Measurements from ENCODE around the gene STN1. TPM values are rescaled to one million over a fixed set of nuclear protein-coding genes. Genes with fewer than 3 reads are reported as not detected.
"Not testable (repeated sequence)": the region's sequence is repeated elsewhere in the genome, so short reads cannot be mapped to it uniquely, and the experiment has no call there.

STN1 gene
- polyA plus RNA-seq, 2 donors = 41.1 to 70.8 TPM

- H3K27me3 ChIP-seq (ENCODE audit: control insufficient read depth in 1 of 2, insufficient read depth in 2 of 2, low read length in 2 of 2); H3K4me3 ChIP-seq (ENCODE audit: low read depth in 1 of 2, low read length in 2 of 2); H3K27ac ChIP-seq (ENCODE audit: low read depth in 2 of 2, low read length in 1 of 2); H3K9me3 ChIP-seq (ENCODE audit: control insufficient read depth in 2 of 2, insufficient read depth in 1 of 2, low read depth in 1 of 2, low read length in 1 of 2); H3K36me3 ChIP-seq (ENCODE audit: control insufficient read depth in 2 of 2, insufficient read depth in 2 of 2, low read length in 1 of 2): not testable (repeated sequence)
- H3K4me1 ChIP-seq (ENCODE audit: control insufficient read depth in 2 of 2, insufficient read depth in 2 of 2, low read length in 1 of 2) = peaks cover 8 to 27% of the 10 kb centered on the region in 2 donors
- WGBS, 2 donors = 83 to 89% methylated on average over 3 of the region's 3 CpGs
Measured at GRCh38 chr10:103845346-103845745, 72.6 kb downstream of the STN1 start.

- Histone ChIP-seq H3K4me3 (ENCODE audit: low read depth in 1 of 2, low read length in 2 of 2) (no peak overlapping the region), H3K27me3 (ENCODE audit: control insufficient read depth in 1 of 2, insufficient read depth in 2 of 2, low read length in 2 of 2) (no peaks in the 10 kb centered on the region), H3K9me3 (ENCODE audit: control insufficient read depth in 2 of 2, insufficient read depth in 1 of 2, low read depth in 1 of 2, low read length in 1 of 2) (no peaks in the 10 kb centered on the region), H3K4me1 (ENCODE audit: control insufficient read depth in 2 of 2, insufficient read depth in 2 of 2, low read length in 1 of 2) (peaks cover 8 to 29% of the 10 kb centered on the region in 2 donors), H3K36me3 (ENCODE audit: control insufficient read depth in 2 of 2, insufficient read depth in 2 of 2, low read length in 1 of 2) (no peaks in the 10 kb centered on the region), H3K27ac (ENCODE audit: low read depth in 2 of 2, low read length in 1 of 2) (peak overlapping the region; percentile 16 to 67)
- WGBS, 2 donors = 27 to 29% methylated on average over 6 of the region's 6 CpGs
Measured at GRCh38 chr10:103843854-103844570, 74.0 kb downstream of the STN1 start.

- Histone ChIP-seq H3K27ac (ENCODE audit: low read depth in 2 of 2, low read length in 1 of 2) (no peak overlapping the region), H3K4me1 (ENCODE audit: control insufficient read depth in 2 of 2, insufficient read depth in 2 of 2, low read length in 1 of 2) (peaks cover 8 to 30% of the 10 kb centered on the region in 2 donors), H3K4me3 (ENCODE audit: low read depth in 1 of 2, low read length in 2 of 2) (no peak overlapping the region), H3K27me3 (ENCODE audit: control insufficient read depth in 1 of 2, insufficient read depth in 2 of 2, low read length in 2 of 2) (no peaks in the 10 kb centered on the region), H3K36me3 (ENCODE audit: control insufficient read depth in 2 of 2, insufficient read depth in 2 of 2, low read length in 1 of 2) (no peaks in the 10 kb centered on the region), H3K9me3 (ENCODE audit: control insufficient read depth in 2 of 2, insufficient read depth in 1 of 2, low read depth in 1 of 2, low read length in 1 of 2) (no peaks in the 10 kb centered on the region)
- WGBS, 2 donors = 59 to 67% methylated on average over 3 of the region's 3 CpGs
Measured at GRCh38 chr10:103843045-103843444, 74.9 kb downstream of the STN1 start.

- Histone ChIP-seq H3K9me3 (ENCODE audit: control insufficient read depth in 2 of 2, insufficient read depth in 1 of 2, low read depth in 1 of 2, low read length in 1 of 2) (no peaks in the 10 kb centered on the region), H3K27ac (ENCODE audit: low read depth in 2 of 2, low read length in 1 of 2) (no peak overlapping the region), H3K4me1 (ENCODE audit: control insufficient read depth in 2 of 2, insufficient read depth in 2 of 2, low read length in 1 of 2) (peaks cover 9 to 30% of the 10 kb centered on the region in 2 donors), H3K4me3 (ENCODE audit: low read depth in 1 of 2, low read length in 2 of 2) (no peak overlapping the region), H3K27me3 (ENCODE audit: control insufficient read depth in 1 of 2, insufficient read depth in 2 of 2, low read length in 2 of 2) (no peaks in the 10 kb centered on the region), H3K36me3 (ENCODE audit: control insufficient read depth in 2 of 2, insufficient read depth in 2 of 2, low read length in 1 of 2) (no peaks in the 10 kb centered on the region)
- 50 to 66% methylated on average over 7 of the region's 7 CpGs for WGBS, 2 donors
Measured at GRCh38 chr10:103842605-103843004, 75.4 kb downstream of the STN1 start.

GRCh38 chr10:103841519-103841918, 76.5 kb downstream of the STN1 start:
- peaks cover 11 to 35% of the 10 kb centered on the region in 2 donors for H3K4me1 ChIP-seq (ENCODE audit: control insufficient read depth in 2 of 2, insufficient read depth in 2 of 2, low read length in 1 of 2)
- WGBS, 2 donors = 86 to 88% methylated on average over 7 of the region's 7 CpGs

GRCh38 chr10:103840740-103841070, 77.3 kb downstream of the STN1 start:
- Histone ChIP-seq H3K9me3 (ENCODE audit: control insufficient read depth in 2 of 2, insufficient read depth in 1 of 2, low read depth in 1 of 2, low read length in 1 of 2) (no peaks in the 10 kb centered on the region), H3K4me3 (ENCODE audit: low read depth in 1 of 2, low read length in 2 of 2) (no peak overlapping the region), H3K27ac (ENCODE audit: low read depth in 2 of 2, low read length in 1 of 2) (no peak overlapping the region), H3K36me3 (ENCODE audit: control insufficient read depth in 2 of 2, insufficient read depth in 2 of 2, low read length in 1 of 2) (peaks cover 0 to 2% of the 10 kb centered on the region in 2 donors), H3K27me3 (ENCODE audit: control insufficient read depth in 1 of 2, insufficient read depth in 2 of 2, low read length in 2 of 2) (no peaks in the 10 kb centered on the region), H3K4me1 (ENCODE audit: control insufficient read depth in 2 of 2, insufficient read depth in 2 of 2, low read length in 1 of 2) (peaks cover 11 to 35% of the 10 kb centered on the region in 2 donors)
- 45 to 55% methylated on average over 4 of the region's 4 CpGs for WGBS, 2 donors

More at GRCh38 chr10:103841519-103841918, 76.5 kb downstream of the STN1 start:
- no peaks in the 10 kb centered on the region for H3K9me3 ChIP-seq (ENCODE audit: control insufficient read depth in 2 of 2, insufficient read depth in 1 of 2, low read depth in 1 of 2, low read length in 1 of 2)
- H3K27ac ChIP-seq (ENCODE audit: low read depth in 2 of 2, low read length in 1 of 2) = no peak overlapping the region
- H3K27me3 ChIP-seq (ENCODE audit: control insufficient read depth in 1 of 2, insufficient read depth in 2 of 2, low read length in 2 of 2) = no peaks in the 10 kb centered on the region
- H3K4me3 ChIP-seq (ENCODE audit: low read depth in 1 of 2, low read length in 2 of 2) = no peak overlapping the region
- peaks cover 0 to 2% of the 10 kb centered on the region in 2 donors for H3K36me3 ChIP-seq (ENCODE audit: control insufficient read depth in 2 of 2, insufficient read depth in 2 of 2, low read length in 1 of 2)

GRCh38 chr10:103839872-103840739, 77.9 kb downstream of the STN1 start:
- peaks cover 11 to 36% of the 10 kb centered on the region in 2 donors for H3K4me1 ChIP-seq (ENCODE audit: control insufficient read depth in 2 of 2, insufficient read depth in 2 of 2, low read length in 1 of 2)
- H3K36me3 ChIP-seq (ENCODE audit: control insufficient read depth in 2 of 2, insufficient read depth in 2 of 2, low read length in 1 of 2) = peaks cover 0 to 2% of the 10 kb centered on the region in 2 donors
- H3K4me3 ChIP-seq (ENCODE audit: low read depth in 1 of 2, low read length in 2 of 2) = no peak overlapping the region
- no peaks in the 10 kb centered on the region for H3K27me3 ChIP-seq (ENCODE audit: control insufficient read depth in 1 of 2, insufficient read depth in 2 of 2, low read length in 2 of 2)
- H3K9me3 ChIP-seq (ENCODE audit: control insufficient read depth in 2 of 2, insufficient read depth in 1 of 2, low read depth in 1 of 2, low read length in 1 of 2) = no peaks in the 10 kb centered on the region
- 49 to 58% methylated on average over 18 of the region's 18 CpGs for WGBS, 2 donors
- no peak overlapping the region for H3K27ac ChIP-seq (ENCODE audit: low read depth in 2 of 2, low read length in 1 of 2)

GRCh38 chr10:103839519-103839871, 78.5 kb downstream of the STN1 start:
- H3K27ac ChIP-seq (ENCODE audit: low read depth in 2 of 2, low read length in 1 of 2) = no peak overlapping the region
- WGBS, 2 donors = 61 to 65% methylated on average over 9 of the region's 9 CpGs
- no peaks in the 10 kb centered on the region for H3K27me3 ChIP-seq (ENCODE audit: control insufficient read depth in 1 of 2, insufficient read depth in 2 of 2, low read length in 2 of 2)
- H3K9me3 ChIP-seq (ENCODE audit: control insufficient read depth in 2 of 2, insufficient read depth in 1 of 2, low read depth in 1 of 2, low read length in 1 of 2) = no peaks in the 10 kb centered on the region
- H3K4me1 ChIP-seq (ENCODE audit: control insufficient read depth in 2 of 2, insufficient read depth in 2 of 2, low read length in 1 of 2) = peaks cover 11 to 36% of the 10 kb centered on the region in 2 donors
- H3K36me3 ChIP-seq (ENCODE audit: control insufficient read depth in 2 of 2, insufficient read depth in 2 of 2, low read length in 1 of 2) = peaks cover 0 to 2% of the 10 kb centered on the region in 2 donors
- no peak overlapping the region for H3K4me3 ChIP-seq (ENCODE audit: low read depth in 1 of 2, low read length in 2 of 2)

- H3K4me1 ChIP-seq (ENCODE audit: control insufficient read depth in 2 of 2, insufficient read depth in 2 of 2, low read length in 1 of 2) = peaks cover 9 to 32% of the 10 kb centered on the region in 2 donors
Measured at GRCh38 chr10:103838862-103839518, 79.0 kb downstream of the STN1 start.

More at GRCh38 chr10:103838862-103839518, 79.0 kb downstream of the STN1 start:
- no peak overlapping the region for H3K4me3 ChIP-seq (ENCODE audit: low read depth in 1 of 2, low read length in 2 of 2)
- H3K9me3 ChIP-seq (ENCODE audit: control insufficient read depth in 2 of 2, insufficient read depth in 1 of 2, low read depth in 1 of 2, low read length in 1 of 2) = no peaks in the 10 kb centered on the region
- WGBS, 2 donors = 61 to 78% methylated on average over 13 of the region's 13 CpGs
- H3K27ac ChIP-seq (ENCODE audit: low read depth in 2 of 2, low read length in 1 of 2) = no peak overlapping the region
- peaks cover 0 to 2% of the 10 kb centered on the region in 2 donors for H3K36me3 ChIP-seq (ENCODE audit: control insufficient read depth in 2 of 2, insufficient read depth in 2 of 2, low read length in 1 of 2)
- no peaks in the 10 kb centered on the region for H3K27me3 ChIP-seq (ENCODE audit: control insufficient read depth in 1 of 2, insufficient read depth in 2 of 2, low read length in 2 of 2)

Data from esophagus (tissue), 2 donors.